CD4-positive, alpha-beta T cell treated with Interleukin-2 at 100 ng/mL for 4 hours (primary cell): ENCODE results near the gene HOXD3.

Experiments
- DNase-seq: peaks from one replicate; pipeline ENCODE4 v3.0.0-alpha.2; 2020; ENCODE audit warnings: low spot score

The HOXD3 gene

DNA sequence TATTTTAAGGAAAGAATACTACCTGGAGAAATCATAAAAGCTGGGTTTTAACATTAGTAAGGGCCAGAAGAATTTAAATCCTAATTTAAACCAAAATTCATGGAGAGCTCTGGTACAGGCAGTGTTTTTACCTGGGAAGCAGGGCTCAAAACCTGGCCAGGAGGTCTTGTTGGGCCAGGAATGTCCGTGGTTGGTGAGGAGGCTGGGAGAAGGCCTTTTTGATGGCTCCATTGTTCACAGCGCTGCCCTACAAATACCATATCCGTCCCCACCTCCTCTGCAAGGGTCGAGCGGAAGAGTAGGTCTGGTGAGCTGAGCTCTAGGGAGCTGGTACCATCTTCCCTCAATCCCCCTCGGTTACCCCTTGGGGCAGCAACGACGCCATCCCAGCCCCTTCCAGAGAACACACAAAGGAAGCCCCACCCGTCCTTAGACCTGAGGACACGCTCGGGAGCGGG, 20.5 kb downstream of the HOXD3 start:
- no peak for DNase-seq

DNA sequence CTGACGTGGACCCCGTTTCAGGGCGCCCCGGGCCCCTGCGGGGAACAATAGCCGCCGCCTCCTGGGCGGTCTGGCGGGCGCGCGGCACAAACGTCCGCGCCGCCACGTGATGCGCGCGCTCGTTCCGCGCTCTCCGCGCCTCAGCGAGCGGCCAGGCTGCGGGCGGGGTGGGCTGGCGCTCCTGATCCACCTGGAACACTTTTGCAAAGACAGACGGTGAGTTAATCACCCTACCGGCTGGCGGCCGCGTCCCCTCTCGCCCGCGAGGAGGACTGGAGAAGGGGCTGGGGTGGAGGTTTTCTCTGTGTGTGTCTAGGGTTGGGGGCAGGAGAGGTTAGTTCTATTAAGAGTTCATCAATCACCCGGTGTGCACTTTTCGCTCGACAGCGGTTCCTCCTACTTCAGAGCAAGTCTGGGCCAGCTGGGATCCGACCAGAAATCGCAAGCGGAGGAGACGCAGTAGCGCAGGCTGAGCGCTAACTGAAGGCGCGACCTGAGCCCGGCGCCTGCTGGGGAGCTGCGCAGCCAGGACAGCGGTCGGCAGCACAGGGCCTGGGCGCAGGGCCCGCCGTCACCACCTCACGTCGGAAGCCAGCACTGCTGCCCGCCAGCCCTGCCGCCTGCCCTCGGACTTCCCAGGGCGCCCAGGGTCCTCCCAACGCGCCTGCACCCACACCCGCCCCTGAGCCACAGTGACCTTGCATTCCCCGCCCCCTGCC, 21.1 kb downstream of the HOXD3 start:
- no peak for DNase-seq

DNA sequence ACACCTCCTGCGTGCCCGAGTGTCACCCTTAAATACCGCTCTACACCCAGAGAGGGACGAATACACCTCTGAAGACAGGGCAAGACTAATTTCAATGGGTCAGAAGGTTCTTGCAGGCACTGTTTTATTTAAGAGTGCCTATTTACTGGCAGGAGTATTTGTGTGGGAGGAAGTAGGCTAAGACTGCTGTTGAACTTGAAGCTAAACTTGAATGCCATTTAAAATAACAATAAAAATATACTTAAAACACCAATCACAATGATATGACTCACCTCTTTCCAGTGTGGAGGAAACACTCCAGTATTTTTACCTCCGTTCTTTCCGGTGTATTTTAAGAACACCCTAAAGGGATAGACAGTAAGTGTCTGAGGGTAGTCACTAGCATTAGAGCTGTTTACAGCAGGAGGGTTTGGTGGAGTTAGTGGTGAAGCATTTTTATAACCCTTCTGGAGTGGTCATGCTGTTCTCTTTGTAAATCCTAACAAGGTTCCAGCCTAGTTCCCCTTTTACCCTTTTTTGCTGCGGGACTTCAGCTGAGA, 21.7 kb downstream of the HOXD3 start:
- no peak for DNase-seq

DNA sequence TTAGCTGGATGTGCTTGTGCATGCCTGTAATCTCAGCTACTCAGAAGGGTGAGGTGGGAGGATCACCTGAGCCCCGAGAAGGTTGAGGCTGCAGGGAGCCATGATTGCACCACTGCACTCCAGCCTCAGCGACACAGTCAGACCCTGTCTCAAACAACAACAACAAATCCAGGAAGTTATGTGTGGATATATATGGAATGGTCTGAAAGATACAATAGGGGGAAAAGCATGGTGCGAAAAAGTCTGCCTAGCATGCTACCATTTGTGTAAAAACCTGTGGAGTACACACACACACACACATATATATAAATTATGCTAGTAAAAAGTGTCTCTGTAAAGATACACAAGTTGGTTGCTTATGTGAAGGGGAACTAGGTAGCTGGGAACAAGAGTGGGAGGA, 24.4 kb downstream of the HOXD3 start:
- no peak for DNase-seq

DNA sequence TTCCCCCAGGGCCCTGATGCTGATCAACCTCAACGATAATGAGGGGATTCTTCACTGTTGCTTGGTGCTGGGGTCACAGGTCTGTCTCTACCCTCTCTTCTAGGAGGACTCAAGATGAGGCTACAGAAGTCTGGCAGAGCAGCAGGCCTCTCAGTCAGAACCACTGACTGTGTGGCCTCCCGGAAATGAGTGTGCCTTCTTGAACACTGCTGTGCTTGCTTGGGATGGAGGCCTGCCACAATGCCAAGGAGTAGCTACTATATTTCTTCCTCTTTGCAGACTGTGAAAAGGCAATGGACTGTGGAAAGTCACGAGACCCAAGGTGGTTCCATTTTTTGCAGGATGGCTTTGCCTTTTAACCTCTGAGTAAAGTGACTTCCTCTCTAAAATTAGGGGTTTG, 25.6 kb downstream of the HOXD3 start:
- DNase-seq: no peak

DNA sequence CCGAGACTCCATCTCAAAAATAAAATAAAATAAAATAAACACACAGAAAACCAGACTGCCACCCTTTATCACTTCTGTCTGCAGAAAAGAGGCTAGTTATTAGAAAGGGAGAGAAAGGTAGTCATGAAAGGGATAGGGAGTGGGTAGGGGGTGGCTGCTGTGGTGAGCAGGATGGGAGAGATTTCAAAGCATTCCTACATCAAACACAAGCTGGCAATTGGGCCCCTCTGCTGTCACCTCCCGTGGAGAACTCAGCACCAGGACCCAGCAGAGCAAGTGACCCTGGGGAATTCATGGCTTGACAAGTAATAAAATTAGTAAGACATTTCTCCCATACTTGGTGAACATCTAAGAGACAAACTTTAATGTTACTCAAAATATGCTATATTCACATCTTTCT, 27.6 kb downstream of the HOXD3 start:
- no peak for DNase-seq

DNA sequence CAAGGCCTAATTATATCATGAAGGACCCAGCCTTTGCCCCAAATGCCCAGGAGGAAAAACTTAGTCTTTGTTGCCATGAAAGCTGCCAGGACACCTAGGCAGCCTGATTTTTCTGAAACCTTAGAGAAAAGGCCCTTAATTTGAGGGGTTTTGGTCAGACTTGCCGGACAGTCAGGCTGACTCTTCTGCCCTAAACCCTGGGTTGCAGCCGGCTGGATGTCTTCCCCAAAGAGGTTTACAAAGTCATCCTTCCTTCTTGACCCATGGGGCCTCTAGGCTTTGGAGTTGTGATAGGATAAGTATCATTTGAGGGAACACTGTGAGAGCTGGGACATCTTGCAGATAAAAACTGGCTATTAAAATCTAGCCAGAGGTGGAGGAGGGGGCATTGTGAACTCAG, 28.9 kb downstream of the HOXD3 start:
- DNase-seq: no peak

DNA sequence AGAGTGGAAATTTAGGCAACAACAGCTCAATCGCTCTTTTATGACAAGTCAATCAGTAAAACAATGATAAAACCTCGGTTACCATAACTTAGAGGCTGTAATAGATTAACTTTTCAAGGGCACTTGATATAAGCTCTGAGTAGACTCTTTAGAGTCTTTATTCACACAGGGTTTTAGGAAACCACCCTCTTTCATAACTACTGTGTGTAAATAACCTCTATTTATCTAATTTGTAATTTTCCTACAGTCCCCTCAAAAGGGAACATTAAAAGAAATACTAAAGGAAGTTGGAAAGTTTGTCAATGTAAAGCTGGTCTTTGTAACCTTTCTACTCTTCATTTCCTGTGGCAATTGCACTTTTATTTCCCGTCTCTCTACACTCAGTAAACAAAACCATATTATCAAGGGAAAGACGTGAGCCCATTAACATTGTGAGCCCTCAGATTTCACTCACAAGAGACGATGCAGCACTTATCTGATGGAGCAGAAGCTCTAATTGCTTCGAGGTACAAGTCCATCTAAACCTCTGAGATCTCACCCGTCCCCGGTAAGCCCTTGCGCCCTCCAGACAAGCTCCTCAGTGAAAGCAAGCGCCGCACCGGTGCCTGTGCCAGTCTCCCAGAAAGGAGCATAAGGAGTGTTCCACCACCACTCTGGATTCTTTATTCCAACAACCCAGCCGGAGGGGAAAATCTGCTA, 30.2 kb downstream of the HOXD3 start:
- no peak for DNase-seq

DNA sequence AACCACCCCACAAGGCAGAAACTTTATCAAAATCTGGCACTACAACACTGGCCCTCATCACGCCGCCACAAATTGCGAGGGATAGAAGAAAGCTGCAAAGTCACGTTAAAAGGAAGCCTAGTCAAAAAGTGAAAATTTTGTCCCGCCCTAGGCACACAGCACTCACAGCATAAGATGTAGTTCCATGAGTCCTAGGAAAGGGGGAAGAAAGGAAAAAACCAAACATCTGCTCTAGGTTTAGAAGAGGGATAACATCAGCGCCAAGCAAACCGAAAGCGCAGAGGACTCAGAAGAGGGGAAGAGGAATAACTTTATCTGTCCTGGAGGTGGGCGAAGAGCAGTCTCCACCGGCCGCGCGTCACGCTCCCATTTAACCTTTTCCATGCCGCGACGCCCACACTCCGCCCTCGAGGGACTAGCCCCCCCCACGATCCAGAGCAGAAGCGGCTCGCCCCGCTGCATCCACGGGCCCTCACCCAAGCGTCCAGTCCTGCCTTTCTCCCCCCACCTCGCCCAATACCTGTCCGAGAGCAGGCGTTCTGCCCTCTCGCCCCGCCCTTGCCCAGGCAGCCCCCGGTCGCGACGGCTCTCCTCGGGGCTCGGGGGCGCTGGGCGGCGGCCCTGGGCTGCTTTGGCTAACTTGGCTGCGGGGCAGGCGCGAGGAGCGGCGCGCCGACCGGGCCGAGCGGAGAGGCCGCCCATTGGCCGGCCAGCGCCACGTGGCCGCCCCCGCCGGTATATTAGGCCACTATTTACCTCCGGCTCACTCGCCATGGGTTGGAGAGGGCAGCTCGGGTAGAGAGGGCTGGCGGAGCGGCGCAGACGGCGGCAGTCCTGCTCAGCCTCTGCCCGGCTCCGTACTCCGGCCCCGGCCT, 31.0 kb downstream of the HOXD3 start, which contains the start of gene HOXD1:
Gene HOXD1, plus strand, starts transcription at position 770 of the 875 bp plus-strand sequence. CDS start 134 bp downstream, outside the sequence.
- DNase-seq: no peak

DNA sequence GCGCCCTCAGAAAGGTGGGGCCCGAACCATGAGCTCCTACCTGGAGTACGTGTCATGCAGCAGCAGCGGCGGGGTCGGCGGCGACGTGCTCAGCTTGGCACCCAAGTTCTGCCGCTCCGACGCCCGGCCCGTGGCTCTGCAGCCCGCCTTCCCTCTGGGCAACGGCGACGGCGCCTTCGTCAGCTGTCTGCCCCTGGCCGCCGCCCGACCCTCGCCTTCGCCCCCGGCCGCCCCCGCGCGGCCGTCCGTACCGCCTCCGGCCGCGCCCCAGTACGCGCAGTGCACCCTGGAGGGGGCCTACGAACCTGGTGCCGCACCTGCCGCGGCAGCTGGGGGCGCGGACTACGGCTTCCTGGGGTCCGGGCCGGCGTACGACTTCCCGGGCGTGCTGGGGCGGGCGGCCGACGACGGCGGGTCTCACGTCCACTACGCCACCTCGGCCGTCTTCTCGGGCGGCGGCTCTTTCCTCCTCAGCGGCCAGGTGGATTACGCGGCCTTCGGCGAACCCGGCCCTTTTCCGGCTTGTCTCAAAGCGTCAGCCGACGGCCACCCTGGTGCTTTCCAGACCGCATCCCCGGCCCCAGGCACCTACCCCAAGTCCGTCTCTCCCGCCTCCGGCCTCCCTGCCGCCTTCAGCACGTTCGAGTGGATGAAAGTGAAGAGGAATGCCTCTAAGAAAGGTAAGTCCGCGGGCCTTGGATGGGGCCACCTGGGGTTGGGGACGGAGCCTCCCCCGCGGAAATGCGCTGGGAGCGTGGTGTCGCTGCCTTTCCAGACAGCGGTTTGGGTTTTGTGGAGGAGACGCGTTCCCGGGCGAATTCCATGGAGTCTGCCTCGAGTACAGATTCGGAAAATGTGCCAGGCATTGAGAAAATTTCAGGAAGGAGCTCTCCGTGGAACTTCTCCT, 31.9 kb downstream of the HOXD3 start:
- DNase-seq: no peak

DNA sequence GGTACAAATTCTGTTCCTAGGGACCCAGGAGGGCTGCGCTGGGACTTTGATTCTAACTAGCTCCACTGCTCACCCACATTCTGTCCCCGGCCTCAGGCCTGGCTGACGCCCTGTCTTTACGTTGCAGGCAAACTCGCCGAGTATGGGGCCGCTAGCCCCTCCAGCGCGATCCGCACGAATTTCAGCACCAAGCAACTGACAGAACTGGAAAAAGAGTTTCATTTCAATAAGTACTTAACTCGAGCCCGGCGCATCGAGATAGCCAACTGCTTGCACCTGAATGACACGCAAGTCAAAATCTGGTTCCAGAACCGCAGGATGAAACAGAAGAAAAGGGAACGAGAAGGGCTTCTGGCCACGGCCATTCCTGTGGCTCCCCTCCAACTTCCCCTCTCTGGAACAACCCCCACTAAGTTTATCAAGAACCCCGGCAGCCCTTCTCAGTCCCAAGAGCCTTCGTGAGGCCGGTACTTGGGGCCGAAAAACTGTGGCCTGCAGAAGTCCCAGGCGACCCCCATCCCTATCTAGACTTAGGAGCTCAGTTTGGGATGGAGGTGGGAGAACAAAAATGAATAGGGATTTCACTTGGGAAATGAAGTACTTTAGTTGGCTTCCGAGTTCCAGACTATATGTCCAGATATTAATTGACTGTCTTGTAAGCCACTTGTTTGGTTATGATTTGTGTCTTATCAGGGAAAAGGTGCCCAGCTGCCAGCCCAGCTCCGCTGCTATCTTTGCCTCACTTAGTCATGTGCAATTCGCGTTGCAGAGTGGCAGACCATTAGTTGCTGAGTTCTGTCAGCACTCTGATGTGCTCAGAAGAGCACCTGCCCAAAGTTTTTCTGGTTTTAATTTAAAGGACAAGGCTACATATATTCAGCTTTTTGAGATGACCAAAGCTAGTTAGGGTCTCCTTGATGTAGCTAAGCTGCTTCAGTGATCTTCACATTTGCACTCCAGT, 32.9 kb downstream of the HOXD3 start:
- DNase-seq: no peak

DNA sequence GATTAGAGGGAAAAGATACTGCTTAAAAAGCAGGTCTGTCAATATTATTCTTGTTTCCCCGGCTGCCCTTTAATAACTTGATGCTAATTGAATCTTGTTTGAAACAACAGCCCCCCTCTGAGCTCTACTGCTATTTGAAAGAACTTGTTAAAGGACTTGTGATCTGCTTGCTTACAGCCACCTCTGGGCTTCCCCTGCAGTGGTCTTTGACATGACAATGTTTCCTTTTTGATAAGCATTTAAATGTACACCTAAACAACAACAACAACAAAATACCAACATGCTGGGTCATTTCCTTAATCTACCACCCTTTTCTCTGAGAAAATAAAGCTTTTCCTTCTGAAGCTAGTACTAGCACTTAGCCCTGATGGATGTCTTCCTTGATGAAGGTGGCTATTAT, 35.2 kb downstream of the HOXD3 start:
- DNase-seq: no peak

DNA sequence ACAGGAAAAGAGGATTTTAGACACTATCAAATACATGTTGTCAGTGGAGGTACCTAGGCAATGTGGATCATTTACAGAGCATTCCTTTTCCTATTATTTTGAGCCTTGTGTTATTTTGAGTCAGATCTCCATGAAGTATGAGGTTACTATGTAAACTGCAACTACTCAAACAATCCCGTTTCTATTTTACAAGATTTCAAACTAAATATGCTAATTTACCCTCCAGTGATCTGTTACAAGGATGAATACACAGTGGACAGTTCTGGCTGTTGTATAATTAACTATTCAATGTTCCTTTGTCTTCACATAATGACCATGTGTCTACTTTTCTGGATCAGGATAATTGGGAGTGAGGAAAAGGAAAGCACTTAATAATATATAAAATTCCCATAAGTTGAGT, 35.9 kb downstream of the HOXD3 start:
- no peak for DNase-seq

DNA sequence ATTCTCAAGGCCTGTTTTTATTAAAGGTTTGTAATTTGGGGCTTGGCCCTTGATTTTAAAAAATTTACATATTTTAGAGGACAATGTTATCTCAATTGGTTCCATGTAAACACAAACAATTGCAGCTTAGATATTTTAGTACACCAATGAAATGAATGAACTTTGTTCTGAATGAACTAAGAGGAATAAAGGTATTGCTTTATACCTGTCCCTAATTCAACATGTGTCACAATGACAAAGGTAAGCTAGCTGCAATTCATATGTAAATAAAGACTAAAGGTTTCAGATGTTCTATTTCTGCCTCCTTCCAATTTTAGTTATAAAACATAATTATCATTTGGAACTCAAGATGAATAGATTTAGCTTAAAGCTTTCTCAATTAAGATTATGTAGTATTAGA, 42.8 kb downstream of the HOXD3 start:
- DNase-seq: no peak

DNA sequence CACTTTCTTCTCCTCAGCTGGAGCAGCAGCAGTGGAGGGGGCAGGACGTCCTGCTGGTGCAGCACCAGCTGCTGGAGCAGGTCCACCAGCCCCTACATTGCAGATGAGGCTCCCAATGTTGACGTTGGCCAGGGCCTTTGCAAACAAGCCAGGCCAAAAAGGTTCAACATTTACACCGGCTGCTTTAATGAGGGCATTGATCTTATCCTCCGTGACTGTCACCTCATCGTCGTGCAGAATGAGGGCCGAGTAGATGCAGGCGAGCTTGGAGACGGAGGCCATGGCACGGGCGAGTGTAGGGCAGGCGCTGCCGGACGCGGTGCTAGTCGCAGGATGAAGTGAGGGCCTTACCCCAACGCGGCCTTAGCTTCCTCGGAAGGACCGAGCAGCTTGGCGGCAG, 43.9 kb downstream of the HOXD3 start:
- no peak for DNase-seq

DNA sequence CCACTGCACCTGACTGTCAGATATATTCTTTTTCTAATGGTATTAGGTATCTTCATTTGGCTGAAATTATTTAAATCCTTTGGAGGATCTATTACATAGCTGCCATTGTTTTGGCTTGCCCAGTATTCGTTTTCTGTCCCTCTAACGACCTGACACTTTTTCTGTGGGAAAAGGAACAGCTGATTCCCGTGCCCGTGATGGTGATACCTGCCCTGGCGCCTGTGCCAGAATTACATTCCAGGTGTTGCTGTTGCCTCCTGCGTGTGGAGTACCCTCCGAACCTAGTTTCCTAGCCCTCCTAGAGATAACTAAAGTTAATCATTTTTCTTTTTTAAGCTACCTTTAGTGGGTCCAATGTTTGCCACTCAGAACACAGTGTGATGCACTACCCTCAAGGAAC, 45.4 kb downstream of the HOXD3 start:
- no peak for DNase-seq

DNA sequence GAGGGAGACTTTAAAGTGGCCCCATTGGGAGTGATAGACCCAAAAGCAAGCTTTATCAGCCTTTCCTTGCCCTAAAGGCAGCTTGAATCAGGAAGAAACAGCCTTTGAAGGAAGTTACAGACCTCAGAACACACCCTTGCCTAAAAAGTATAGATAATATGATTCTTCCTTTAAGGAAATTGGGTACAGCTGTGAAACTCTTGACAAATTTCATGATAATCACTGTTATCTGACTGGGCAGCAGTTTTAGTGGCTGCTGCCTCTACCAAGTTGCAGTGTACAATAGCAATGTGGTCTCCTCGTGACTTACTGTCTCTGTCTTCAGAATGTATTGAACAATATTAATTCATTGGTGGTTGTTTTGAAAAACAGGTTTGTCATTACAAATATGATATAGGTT, 48.0 kb downstream of the HOXD3 start:
- DNase-seq: no peak

DNA sequence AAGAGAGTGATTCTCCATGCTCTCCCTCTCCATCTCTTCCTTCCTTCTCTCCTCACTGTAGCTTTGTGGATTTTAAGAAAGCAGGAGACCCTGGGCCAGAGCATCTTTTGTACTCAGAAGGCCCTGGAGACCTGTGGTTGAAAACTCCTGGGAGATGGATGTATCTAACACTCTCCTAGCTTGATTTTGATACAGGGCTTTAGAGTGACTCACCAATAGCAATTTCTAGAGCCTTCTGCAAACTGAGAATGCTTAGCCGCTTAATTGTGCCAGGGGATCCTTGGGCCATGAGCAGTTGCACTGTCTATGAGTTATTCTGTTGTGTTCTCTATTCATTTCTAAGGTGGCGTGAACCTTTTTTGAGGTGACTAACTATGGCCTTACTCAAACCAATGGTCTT, 49.0 kb downstream of the HOXD3 start:
- no peak for DNase-seq

DNA sequence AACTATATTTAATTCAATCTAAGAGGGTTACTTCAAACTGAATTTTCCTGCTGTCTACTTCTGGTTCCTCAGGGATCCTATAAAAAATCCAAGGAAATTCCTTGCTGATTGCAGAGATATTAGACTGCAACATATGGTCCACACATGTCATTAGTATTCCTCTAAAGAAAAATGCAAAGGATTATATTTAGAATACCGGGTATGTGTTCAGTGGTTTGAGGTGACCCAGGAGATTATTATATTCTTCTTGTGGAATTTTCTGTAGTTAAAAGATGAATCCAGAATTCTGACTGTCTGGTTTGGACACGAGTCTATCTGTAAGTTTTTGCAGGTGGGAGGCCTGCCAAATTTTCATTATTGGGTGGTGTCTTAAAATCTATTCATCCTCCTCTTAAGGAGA, 49.6 kb downstream of the HOXD3 start:
- no peak for DNase-seq

DNA sequence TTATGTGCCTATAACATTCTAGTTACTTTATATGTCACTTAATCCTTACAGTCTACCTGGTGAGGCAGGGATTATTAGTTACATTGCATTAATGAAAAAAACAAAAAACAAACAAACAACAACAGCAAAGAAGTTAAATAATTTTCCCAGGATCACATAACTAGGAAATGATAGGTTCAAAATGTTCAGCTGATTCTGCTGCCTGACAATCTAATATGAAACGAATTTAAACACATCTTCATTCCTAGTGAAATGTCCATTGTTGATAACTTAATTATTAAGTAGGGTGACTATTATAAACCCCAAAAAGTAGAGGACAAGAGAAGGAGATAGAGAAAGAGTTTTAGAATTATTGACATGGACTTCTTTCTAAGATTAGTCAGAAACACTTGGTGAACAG, 54.0 kb downstream of the HOXD3 start:
- no peak for DNase-seq
